GM21390 (cell line): ENCODE results near the gene DAGLA.

Experiments
- ATAC-seq: cut with Tn5 transposase; IDR thresholded peaks from one replicate; pipeline ENCODE4 v1.9.1; 2021; ENCODE audit not compliant: unreplicated experiment

Gene DAGLA

DNA sequence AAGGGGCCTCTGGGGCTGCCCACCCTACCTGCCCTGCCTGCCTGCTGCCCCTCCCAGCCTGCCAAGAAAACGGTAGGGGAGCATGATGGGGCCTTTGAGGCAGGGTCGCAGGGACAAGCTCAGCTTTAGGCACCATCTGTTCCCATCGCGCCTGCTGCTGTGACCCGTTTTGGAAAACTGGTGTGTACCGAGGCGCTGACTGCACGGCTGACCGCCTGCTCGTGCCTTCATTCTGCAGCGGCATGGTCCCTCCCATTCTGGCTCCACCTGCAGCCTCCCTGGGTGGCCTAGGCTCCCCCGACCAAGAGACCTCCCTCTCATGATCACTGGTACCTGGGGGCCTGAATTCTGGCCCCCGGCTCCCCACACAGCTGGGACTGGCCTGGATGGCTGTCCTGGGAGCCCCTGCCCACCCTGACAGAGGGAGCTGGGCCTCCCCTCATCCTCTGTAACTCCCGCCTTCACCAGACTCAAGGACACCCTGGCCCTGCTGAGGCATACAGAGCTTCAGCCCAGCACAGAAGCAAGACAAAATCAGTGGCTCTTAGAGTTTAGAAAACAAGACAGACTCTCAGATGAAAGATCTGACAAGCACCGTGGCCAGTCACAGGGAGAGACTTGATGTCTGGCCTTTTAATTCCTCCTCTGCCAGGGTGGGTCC is 65.7 kb downstream of the DAGLA start:
- ATAC-seq: no peak

DNA sequence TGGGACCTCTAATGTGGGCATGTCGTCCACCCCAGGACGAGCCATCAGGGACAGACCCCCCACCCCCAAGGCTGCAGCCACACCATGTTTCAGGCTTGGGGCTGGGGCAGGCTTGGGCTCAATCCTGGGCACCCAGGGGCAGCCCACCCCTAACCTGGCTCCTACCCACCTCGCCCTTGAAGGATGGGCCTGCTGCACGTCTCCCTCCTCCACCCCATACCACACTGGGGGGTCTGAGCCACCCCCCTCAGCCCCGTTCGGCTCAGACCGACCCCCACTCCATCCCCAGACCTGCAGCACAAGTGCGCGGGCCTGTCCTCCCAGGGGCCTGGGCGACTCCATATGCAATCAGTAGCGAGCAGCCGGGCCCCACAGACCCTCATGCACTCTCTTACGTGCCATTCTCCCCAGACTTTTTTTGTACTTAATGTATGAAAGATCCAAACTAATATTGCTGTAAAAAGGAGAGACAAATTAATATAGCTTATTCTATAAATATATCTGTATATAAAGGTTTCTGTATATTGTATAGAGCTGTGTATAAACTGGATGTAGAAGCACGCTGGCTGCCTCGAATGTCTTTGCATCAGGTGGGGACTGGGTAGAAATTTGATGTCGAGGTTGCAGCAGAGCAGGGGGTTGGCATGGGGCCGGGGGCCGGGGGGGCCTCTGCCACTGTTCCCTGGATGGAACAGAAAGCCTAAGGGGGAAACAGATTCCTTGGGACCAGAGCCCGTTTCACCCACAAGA is 66.4 kb downstream of the DAGLA start:
- ATAC-seq: no peak

- ATAC-seq: peak; percentile 61
These were observed 67.2 kb downstream of the DAGLA start for GRCh38 chr11:61747192-61747966.

DNA sequence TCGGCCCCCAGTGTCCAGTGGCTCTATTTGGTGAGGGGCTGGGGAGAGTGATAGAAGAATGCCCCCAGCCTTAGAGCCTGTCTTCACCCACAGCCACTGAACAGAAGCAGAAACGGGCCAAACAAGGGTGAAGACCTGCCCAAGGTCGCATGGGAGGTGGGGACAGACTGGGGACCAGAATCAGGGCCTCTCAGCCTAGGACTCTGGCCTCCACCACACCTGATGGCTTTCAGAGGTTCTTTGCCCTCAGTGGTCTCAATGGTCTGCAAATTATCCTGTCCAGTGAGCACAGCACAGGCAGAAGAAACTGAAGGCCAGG is 67.7 kb downstream of the DAGLA start:
- ATAC-seq: no peak

- ATAC-seq: no peak
These were observed 69.5 kb downstream of the DAGLA start for GRCh38 chr11:61749591-61750217.

DNA sequence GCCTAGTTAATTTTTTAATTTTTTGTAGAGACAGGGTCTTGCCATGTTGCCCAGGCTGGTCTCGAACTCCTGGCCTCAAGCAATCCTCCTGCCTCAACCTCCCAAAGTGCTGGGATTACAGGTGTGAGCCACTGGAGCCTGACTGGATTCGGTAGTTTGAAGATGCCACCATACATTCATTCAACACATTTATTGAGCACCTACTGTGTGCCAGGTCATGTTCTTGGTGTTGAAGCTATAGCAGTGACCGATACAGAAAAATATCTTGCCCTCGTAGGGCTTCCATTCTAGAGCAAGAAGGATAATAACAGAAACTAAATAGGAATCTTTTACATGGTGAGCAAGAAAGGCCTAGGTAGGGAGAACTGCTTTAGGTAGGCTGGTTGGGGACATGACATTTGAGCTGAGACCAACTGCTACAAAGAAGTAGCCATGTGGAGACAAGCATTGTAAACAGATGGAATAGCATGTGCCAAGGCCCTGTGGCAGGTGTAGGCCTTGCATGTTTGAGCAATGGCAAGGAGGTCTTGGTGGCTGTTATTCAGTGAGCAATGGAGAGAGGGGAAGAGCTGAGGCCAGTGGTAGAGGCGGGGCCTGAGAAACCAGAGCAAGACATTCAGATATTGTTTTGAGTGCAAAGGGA is 70.6 kb downstream of the DAGLA start:
- no peak for ATAC-seq

GRCh38 chr11:61751384-61751783 is 71.2 kb downstream of the DAGLA start:
- no peak for ATAC-seq

GRCh38 chr11:61752117-61752924 is 72.1 kb downstream of the DAGLA start, which contains the start of gene MYRF:
MYRF (plus strand) TSS chr11:61752636; CDS start chr11:61752745, 109 bp downstream.
- ATAC-seq: peak; percentile 44

GRCh38 chr11:61752925-61753521 is 72.8 kb downstream of the DAGLA start:
- no peak for ATAC-seq

DNA sequence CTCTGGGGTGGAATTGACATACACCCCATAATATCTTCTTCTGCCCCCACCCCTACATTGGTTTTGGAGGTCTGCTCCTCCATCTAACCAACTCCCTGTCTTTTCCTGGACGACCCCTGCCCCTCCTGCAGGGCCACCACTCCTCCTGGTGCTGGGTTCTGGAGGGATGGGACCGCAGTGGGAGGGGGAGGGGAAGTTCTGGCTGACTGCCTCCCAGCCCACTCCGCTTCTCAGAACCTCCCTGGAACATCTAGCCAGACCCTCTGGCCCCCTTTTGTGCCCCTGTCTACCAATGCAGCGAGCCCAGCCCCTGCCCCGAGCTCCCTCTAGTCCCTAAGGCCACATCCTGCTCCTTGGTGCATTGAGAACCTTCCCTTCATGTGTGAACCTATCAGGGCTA is 73.5 kb downstream of the DAGLA start:
- no peak for ATAC-seq

GRCh38 chr11:61754534-61755482 is 74.6 kb downstream of the DAGLA start:
- ATAC-seq: no peak

DNA sequence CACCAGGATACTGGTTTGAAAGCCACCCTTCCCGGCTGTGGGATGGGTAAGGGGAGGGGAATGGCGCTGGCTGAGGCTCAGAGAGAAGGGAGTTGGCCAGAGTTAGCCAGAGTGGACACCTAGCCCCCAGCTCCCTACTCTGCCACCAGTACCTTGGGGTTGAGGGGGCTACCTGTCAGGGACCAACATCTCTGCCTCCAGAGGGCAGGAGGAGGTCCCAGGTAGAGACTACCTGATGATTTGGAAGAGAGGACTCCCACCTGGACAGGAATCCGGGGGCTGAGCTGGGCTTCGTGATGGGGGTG is 75.9 kb downstream of the DAGLA start:
- ATAC-seq: no peak

DNA sequence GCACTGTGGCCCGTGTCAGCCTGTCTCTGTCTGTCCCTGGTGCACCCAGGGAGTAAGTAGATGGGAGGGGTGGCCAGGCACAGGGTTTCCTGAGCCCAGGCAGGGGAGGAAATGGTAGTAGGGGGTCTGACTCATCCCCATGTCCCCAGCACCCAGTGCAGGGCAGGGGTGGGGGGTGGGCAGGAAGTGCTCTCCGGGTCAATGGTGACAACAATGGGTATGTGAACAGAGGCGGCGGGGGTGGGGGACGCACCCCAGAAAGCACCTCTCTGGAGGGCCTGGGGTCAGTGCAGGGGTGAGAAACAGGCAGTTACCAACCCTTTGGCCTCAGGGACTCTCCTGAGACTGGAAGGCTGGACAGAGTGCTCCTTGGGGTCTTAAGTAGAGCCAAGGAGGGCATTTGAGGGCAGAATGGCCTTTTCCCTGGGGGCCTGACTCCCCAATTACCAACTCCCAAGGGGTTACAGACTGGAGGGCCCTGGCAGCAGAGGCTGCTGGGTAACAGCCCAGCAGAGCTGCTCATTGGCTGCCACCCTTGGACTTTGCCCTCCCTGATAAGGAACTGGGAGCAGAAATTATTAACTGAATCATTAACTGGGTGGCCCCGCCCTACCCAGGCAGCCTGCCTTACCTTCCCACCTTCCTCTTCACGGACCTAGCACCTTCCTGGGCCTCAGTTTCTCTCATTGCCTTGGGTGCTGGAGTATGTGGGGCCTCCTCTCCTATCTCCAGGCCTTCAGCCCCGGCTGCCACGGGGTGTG is 76.4 kb downstream of the DAGLA start:
- ATAC-seq: no peak

- ATAC-seq: no peak
These were observed 77.1 kb downstream of the DAGLA start for GRCh38 chr11:61757213-61757862.

DNA sequence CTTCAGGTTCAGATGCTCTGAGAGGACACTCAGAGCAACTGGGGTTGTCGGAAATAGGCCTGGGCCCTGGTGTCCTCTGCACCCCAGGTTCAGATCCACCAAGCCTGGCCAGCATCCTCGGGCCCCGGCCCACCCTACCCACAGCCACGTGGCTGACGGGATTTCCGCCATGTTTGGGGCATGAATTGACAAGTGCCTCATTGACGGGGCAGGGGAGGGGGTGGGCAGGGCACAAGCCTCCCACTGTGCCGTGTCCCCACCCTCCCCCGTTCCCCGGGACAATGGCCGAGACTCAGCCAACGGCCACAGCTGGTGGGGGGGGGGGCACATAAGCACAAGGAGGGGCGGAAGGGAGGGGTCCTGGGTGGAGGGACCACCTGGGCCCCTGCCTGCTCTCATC is 80.8 kb downstream of the DAGLA start:
- no peak for ATAC-seq

GRCh38 chr11:61761440-61762222 is 81.4 kb downstream of the DAGLA start:
- ATAC-seq: no peak

DNA sequence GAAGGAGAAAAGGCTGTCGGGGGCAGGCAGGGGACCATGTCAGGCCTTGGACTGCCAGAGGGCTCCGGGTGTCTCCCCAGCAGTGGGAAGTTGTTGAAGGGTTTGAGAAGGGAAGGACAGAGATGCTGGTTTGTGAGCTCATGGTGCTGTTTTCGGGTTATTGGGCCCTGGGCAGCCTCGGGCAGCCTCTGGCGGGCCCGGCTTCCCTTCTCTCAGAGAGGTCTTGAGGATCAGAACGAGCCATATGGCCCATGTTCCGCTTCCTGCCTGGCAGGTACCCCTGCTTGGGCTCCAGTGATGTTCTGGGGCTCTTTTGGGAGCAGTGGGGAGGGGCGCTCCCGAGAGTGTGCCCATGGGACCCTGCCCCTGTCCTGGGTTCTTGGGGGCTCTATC is 82.0 kb downstream of the DAGLA start:
- ATAC-seq: no peak
